GM23338 (cell line): ENCODE results near the gene TBX6. TPM values are rescaled to one million over a fixed set of nuclear protein-coding genes. Genes with fewer than 3 reads are reported as not detected.

ENCODE experiments used
- ATAC-seq: fragments of 200-7000 bp; cut with Tn5 transposase; 3 replicates; pipeline ENCODE4 v1.9.1; 2020
- DNase-seq: peaks from one replicate; pipeline ENCODE4 v3.0.0-alpha.2; 2015; ENCODE audit warnings: low spot score
- H2AFZ ChIP-seq: fragments of 200-600 bp; sonication (generic); 2 replicates; pipeline ENCODE4 v1.8.0; 2016; ENCODE audit warnings: antibody characterized with exemption, mild to moderate bottlenecking, moderate library complexity
- H3F3A ChIP-seq: fragments of 200-600 bp; sonication (generic); replicated peaks from 2 replicates; pipeline ENCODE4 v1.8.0; 2017; ENCODE audit warnings: antibody characterized with exemption, mixed run types, low read depth
- H3K27ac ChIP-seq: fragments of 200-600 bp; sonication (generic); 2 replicates; pipeline ENCODE4 v1.6.1; 2016; ENCODE audit warnings: low read depth
- H3K27me3 ChIP-seq: fragments of 200-600 bp; sonication (generic); 2 replicates; pipeline ENCODE4 v1.8.0; 2016; ENCODE audit warnings: mild to moderate bottlenecking, mixed run types, moderate library complexity; ENCODE audit not compliant: insufficient read depth
- H3K36me3 ChIP-seq: fragments of 200-600 bp; sonication (generic); 2 replicates; pipeline ENCODE4 v1.8.0; 2016; ENCODE audit warnings: mild to moderate bottlenecking; ENCODE audit not compliant: insufficient read depth
- H3K4me1 ChIP-seq: fragments of 200-600 bp; sonication (generic); 2 replicates; pipeline ENCODE4 v1.8.0; 2016; ENCODE audit warnings: mild to moderate bottlenecking, moderate library complexity; ENCODE audit not compliant: insufficient read depth
- H3K4me2 ChIP-seq: fragments of 200-600 bp; sonication (generic); 2 replicates; pipeline ENCODE4 v1.7.1; 2017; ENCODE audit warnings: mixed run types
- H3K4me3 ChIP-seq: fragments of 200-600 bp; sonication (generic); 2 replicates; pipeline ENCODE4 v1.6.1; 2016; ENCODE audit warnings: mixed run types
- H3K79me2 ChIP-seq: fragments of 200-600 bp; sonication (generic); replicated peaks from 2 replicates; pipeline ENCODE4 v1.8.0; 2017; ENCODE audit warnings: mild to moderate bottlenecking; ENCODE audit not compliant: insufficient read depth
- H3K9me2 ChIP-seq: fragments of 200-600 bp; sonication (generic); 2 replicates; pipeline ENCODE4 v1.8.0; 2017; ENCODE audit not compliant: insufficient read depth
- H4K20me1 ChIP-seq: fragments of 200-600 bp; sonication (generic); replicated peaks from 2 replicates; pipeline ENCODE4 v1.8.0; 2017; ENCODE audit warnings: mild to moderate bottlenecking; ENCODE audit not compliant: insufficient read depth
- H3K27ac Mint-ChIP-seq: 2 replicates; pipeline ENCODE4 v1.8.0; 2020; ENCODE audit warnings: inconsistent platforms, mild to moderate bottlenecking, moderate library complexity, mixed read lengths
- H3K27me3 Mint-ChIP-seq: 3 replicates; pipeline ENCODE4 v1.8.0; 2022; ENCODE audit warnings: low read depth, mild to moderate bottlenecking, moderate library complexity, mixed read lengths, inconsistent platforms; ENCODE audit not compliant: insufficient read depth, poor library complexity
- H3K36me3 Mint-ChIP-seq: 3 replicates; pipeline ENCODE4 v1.8.0; 2021; ENCODE audit warnings: low read depth, mild to moderate bottlenecking, inconsistent platforms, moderate library complexity, mixed read lengths
- H3K4me1 Mint-ChIP-seq: 3 replicates; pipeline ENCODE4 v1.8.0; 2020; ENCODE audit warnings: mild to moderate bottlenecking, inconsistent platforms, mixed read lengths
- H3K4me3 Mint-ChIP-seq: 3 replicates; pipeline ENCODE4 v1.8.0; 2021; ENCODE audit warnings: moderate library complexity, mild to moderate bottlenecking, inconsistent platforms, mixed read lengths
- H3K9me3 Mint-ChIP-seq: 3 replicates; pipeline ENCODE4 v1.8.0; 2020; ENCODE audit warnings: moderate library complexity, mild to moderate bottlenecking, inconsistent platforms, mixed read lengths
- CREB1 ChIP-seq: fragments of 250-450 bp; sonication (Bioruptor Pico); IDR thresholded peaks from 2 replicates; pipeline ENCODE4 v1.5.0; 2020; ENCODE audit warnings: low read depth, mild to moderate bottlenecking, moderate library complexity
- CTCF ChIP-seq, 2 experiments: fragments of 200-600 bp in 1 of 2; sonication (generic) in 1 of 2; conservative IDR thresholded peaks; 2 replicates each; pipeline versions ENCODE4 v1.5.1 to v1.6.1; 2016 to 2017; ENCODE audit warnings: antibody characterized with exemption in 2 of 2, low read depth in 2 of 2, mild to moderate bottlenecking in 2 of 2, moderate library complexity in 1 of 2
- ETS1 ChIP-seq: IDR thresholded peaks from 2 replicates; pipeline ENCODE4 v1.6.1; 2016; ENCODE audit warnings: antibody characterized with exemption
- EZH2 ChIP-seq: fragments of 200-600 bp; sonication (generic); IDR thresholded peaks from one replicate; pipeline ENCODE4 v1.8.0; 2017; ENCODE audit warnings: antibody characterized with exemption, mild to moderate bottlenecking, low read depth; ENCODE audit not compliant: unreplicated experiment
- EZH2phosphoT487 ChIP-seq: fragments of 200-600 bp; sonication (generic); IDR thresholded peaks from one replicate; pipeline ENCODE4 v1.8.1; 2018; ENCODE audit warnings: antibody characterized with exemption; ENCODE audit not compliant: unreplicated experiment
- JUNB ChIP-seq: IDR thresholded peaks from one replicate; pipeline ENCODE4 v1.6.1; 2016; ENCODE audit warnings: antibody characterized with exemption; ENCODE audit not compliant: unreplicated experiment
- NANOG ChIP-seq: IDR thresholded peaks from 2 replicates; pipeline ENCODE4 v1.6.1; 2016; ENCODE audit warnings: antibody characterized with exemption, borderline replicate concordance
- POLR2AphosphoS5 ChIP-seq: IDR thresholded peaks from 2 replicates; pipeline ENCODE4 v1.6.1; 2016; ENCODE audit warnings: antibody characterized with exemption, low read depth
- STAT1 ChIP-seq: IDR thresholded peaks from one replicate; pipeline ENCODE4 v1.6.1; 2016; ENCODE audit warnings: antibody characterized with exemption; ENCODE audit not compliant: unreplicated experiment
- ZNF114 ChIP-seq: fragments of 250-450 bp; sonication (Bioruptor Pico); IDR thresholded peaks from 2 replicates; pipeline ENCODE4 v1.5.0; 2020; ENCODE audit warnings: mild to moderate bottlenecking, moderate library complexity
- ZNF331 ChIP-seq: fragments of 250-450 bp; sonication (Bioruptor Pico); IDR thresholded peaks from 2 replicates; pipeline ENCODE4 v1.5.0; 2020; ENCODE audit warnings: low read depth, mild to moderate bottlenecking, moderate library complexity
- ZNF462 ChIP-seq: fragments of 250-450 bp; sonication (Bioruptor Pico); IDR thresholded peaks from 2 replicates; pipeline ENCODE4 v1.5.0; 2020; ENCODE audit warnings: mild to moderate bottlenecking, moderate library complexity
- polyA plus RNA-seq: library from polyadenylated mRNA; unstranded; fragments of >200 nt; fragmentation: Nextera tagmentation; extraction: Ambion mirVana; gene quantifications from 2 replicates; pipeline ENCODE4 v1.2.1, GENCODE V29; 2016
- total RNA-seq: library from RNA; depleted of rRNA; stranded (reverse); fragments of >200 nt; shearing (Covaris generic); gene quantifications from 2 replicates; pipeline ENCODE4 v1.2.3, GENCODE V29; 2014
- TF ChIP-seq, protein P1 (sequence below): IDR thresholded peaks from one replicate; pipeline ENCODE4 v1.6.1; 2018; ENCODE audit warnings: antibody characterized with exemption; ENCODE audit not compliant: unreplicated experiment

The TBX6 gene
- total and polyA plus RNA-seq, 2 experiments from 2014 or later, result 1.1 to 2.4 TPM

DNA sequence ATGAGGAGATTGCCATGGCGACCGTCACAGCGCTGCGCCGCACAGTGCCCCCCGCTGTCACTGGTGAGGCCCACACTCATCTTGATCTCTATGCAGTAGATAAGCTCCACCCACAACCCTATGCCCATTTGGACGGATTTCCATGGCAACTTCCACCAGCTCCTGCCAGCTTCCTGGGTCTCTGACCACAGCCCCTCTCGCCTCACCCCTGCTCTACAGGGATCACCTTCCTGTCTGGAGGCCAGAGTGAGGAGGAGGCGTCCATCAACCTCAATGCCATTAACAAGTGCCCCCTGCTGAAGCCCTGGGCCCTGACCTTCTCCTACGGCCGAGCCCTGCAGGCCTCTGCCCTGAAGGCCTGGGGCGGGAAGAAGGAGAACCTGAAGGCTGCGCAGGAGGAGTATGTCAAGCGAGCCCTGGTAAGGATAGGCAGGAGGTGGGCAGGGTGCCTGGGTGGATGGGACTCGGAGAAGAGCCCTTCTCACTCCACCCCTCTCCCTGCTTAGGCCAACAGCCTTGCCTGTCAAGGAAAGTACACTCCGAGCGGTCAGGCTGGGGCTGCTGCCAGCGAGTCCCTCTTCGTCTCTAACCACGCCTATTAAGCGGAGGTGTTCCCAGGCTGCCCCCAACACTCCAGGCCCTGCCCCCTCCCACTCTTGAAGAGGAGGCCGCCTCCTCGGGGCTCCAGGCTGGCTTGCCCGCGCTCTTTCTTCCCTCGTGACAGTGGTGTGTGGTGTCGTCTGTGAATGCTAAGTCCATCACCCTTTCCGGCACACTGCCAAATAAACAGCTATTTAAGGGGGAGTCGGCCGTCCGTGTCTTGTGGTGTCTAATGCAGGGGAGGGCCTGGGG, 21.9 kb downstream of the TBX6 start:
- Histone ChIP-seq H3K4me1 (peaks cover 5% of the 10 kb centered on the region), H2AFZ (no peak overlapping the region), H3K4me2 (no peak overlapping the region), H3K79me2 (peaks cover 36% of the 10 kb centered on the region), H4K20me1 (peaks cover 42% of the 10 kb centered on the region), H3K9me2 (no peaks in the 10 kb centered on the region), H3K27ac (no peak overlapping the region), H3F3A (peaks cover 64% of the 10 kb centered on the region), H3K36me3 (peaks cover 33% of the 10 kb centered on the region), H3K4me3 (no peak overlapping the region), H3K27me3 (no peaks in the 10 kb centered on the region)
- DNase-seq (no peak), ATAC-seq (no peak)
- H3K9me3 Mint-ChIP-seq, result no peaks in the 10 kb centered on the region
- peak overlapping the region; percentile 66 for H3K27ac Mint-ChIP-seq
- H3K4me1 Mint-ChIP-seq, result peaks cover 12% of the 10 kb centered on the region
- H3K4me3 Mint-ChIP-seq, result no peak overlapping the region
- peaks cover 69% of the 10 kb centered on the region for H3K36me3 Mint-ChIP-seq
- peaks cover 26% of the 10 kb centered on the region for H3K27me3 Mint-ChIP-seq
- TF ChIP-seq CREB1 (CRISPR knock-in tag), result no peak
- TF ChIP-seq JUNB, result no peak
- no peak for TF ChIP-seq ETS1
- no peak for TF ChIP-seq EZH2
- no peak for TF ChIP-seq ZNF331 (CRISPR knock-in tag)
- TF ChIP-seq CTCF (conservative IDR thresholded peaks at IDR 0.05; ENCODE audit: low read depth in 2 of 2), result no peak
- TF ChIP-seq STAT1, result no peak
- TF ChIP-seq ZNF114, result no peak
- TF ChIP-seq ZNF462, result no peak
- TF ChIP-seq, protein P1, sequence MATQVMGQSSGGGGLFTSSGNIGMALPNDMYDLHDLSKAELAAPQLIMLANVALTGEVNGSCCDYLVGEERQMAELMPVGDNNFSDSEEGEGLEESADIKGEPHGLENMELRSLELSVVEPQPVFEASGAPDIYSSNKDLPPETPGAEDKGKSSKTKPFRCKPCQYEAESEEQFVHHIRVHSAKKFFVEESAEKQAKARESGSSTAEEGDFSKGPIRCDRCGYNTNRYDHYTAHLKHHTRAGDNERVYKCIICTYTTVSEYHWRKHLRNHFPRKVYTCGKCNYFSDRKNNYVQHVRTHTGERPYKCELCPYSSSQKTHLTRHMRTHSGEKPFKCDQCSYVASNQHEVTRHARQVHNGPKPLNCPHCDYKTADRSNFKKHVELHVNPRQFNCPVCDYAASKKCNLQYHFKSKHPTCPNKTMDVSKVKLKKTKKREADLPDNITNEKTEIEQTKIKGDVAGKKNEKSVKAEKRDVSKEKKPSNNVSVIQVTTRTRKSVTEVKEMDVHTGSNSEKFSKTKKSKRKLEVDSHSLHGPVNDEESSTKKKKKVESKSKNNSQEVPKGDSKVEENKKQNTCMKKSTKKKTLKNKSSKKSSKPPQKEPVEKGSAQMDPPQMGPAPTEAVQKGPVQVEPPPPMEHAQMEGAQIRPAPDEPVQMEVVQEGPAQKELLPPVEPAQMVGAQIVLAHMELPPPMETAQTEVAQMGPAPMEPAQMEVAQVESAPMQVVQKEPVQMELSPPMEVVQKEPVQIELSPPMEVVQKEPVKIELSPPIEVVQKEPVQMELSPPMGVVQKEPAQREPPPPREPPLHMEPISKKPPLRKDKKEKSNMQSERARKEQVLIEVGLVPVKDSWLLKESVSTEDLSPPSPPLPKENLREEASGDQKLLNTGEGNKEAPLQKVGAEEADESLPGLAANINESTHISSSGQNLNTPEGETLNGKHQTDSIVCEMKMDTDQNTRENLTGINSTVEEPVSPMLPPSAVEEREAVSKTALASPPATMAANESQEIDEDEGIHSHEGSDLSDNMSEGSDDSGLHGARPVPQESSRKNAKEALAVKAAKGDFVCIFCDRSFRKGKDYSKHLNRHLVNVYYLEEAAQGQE, result no peak
- no peak for TF ChIP-seq EZH2phosphoT487
- TF ChIP-seq POLR2AphosphoS5, result no peak
- TF ChIP-seq NANOG, result no peak
